ENCODE measurements around the gene GPR179.
"Not testable (repeated sequence)": the region's sequence is repeated elsewhere in the genome, so short reads cannot be mapped to it uniquely, and the experiment has no call there.

The GPR179 gene

DNA sequence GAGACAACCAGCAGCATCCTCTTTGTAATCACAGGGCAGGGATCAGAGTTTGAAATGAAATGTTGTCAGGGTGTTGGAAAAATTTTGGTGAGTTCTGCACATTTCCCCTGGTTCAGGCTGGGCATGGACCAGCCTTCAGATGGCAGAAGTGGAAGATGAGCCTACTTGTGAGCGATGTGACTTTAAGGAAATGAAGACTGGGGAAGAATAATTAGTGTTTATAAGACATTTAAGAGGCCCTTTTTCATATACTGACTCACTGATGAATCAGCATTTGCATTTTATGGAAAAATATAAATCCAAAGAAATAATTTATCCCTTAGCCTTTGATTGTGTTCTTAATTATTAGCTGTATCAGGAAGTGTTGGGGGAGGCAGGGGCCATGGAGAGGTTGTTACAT, 20.9 kb downstream of the GPR179 start:
- DNase-seq: no peak

- no peak for DNase-seq
Measured at GRCh38 chr17:38322156-38322779, 21.5 kb downstream of the GPR179 start.

DNA sequence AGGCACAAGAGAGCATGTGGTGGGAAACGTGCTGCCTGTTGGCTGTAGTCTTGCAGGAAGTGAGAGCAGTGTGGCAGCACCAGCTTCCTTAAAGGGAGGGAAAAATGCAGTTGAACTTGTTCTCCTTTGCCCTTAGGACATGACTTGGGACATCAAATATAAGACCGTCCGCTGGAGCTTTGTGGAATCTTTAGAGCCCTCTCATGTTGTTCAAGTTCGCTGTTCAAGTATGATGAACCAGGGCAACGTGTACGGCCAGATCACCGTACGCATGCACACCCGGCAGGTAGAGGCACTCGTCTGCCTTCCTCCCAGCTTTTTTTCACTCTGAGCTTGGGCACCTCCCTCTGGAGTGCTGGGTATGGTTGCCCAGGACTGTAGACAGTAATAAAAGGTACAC, 23.3 kb downstream of the GPR179 start:
- no peak for DNase-seq

- DNase-seq: no peak
Measured at GRCh38 chr17:38317081-38317480, 26.7 kb downstream of the GPR179 start.

GRCh38 chr17:38315497-38315896, 28.3 kb downstream of the GPR179 start:
- no peak for DNase-seq

DNA sequence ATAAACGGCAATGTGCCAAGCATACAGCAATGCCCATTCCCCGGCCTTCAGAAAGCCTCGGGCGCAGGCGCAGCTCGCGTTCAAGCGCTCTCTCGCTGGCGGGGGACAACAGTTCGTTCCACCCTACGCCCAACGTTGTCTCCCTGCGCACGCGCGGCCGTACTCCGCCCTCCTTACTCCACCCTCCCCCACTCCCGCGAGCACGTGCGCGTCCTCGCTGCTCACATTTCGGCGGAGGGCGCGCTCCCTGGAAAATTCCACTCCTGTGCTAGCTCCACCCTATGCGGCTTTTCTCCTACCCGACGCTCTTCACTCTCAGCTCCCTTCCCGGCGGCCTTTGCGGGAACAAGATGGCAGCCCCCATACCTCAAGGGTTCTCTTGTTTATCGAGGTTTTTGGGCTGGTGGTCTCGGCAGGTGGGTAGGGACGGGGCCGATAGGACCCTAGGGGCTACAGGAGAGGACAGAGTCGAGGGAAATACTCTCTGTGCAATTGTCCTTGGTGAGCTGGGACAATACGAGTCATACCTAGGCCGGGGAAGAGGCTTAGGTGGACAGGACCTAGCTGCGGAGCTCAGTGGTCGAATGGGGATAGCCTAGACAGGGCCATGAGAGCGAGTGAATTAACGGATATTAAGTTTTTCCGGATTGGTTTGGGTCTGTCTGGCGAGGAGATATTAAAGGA, 46.8 kb downstream of the GPR179 start, which contains the start of gene MRPL45:
Gene MRPL45, plus strand, starts transcription at position 335 of the 684 bp plus-strand sequence. Its CDS starts 16 bp downstream, at position 351.
- peak; percentile 94 for DNase-seq

DNA sequence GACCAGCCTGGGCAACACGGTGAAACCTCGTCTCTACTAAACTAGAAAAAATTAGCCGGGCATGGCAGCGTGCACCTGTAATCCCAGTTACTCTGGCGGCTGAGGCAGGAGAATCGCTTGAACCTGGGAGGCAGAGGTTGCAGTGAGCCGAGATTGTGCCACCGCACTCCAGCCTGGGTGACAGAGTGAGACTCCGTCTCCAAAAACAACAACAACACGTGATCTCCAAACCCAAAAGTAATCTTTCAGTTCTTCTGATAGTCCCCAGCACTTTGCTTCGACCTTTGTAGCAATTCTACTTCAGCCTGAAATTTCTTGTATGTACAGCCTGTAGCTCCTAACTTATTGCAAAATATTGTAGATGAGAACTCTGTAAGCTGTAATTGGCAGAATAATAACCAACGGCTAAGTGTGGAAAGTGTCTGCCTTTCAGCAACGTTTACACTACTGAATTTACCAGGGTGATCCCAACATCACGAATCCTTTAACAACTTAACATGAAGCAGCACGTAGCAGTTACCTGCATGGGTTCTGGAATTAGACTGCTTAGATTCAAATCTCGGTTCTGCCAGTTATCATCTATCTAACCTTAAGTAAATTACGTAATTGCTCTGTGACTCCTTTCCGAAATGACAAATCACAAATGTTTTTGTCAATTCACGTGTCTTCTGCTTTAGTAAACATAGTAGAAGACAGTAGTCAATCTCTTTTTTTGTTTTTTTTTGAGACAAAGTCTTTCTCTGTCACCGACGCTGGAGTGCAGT, 48.0 kb downstream of the GPR179 start:
- not testable (repeated sequence) for DNase-seq

DNA sequence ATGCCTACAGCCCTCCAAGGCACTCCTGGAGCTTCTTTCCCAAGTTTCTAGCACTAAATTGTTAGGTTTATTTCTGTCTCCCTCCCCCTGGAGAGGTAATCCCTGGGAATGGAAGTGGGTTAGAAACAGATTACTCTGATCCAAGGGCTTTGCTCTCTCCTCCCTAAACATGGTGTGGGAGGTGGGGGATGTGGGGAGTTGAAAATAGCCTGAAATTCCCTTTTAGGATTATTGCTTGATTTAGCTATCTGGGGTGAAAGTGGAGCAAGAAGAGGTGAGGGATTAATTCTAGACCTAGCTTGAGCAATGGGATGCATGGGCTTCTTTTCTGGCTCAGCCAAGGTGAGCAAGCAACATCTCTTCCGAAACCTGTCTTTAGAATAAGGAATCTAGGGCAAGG, 54.0 kb downstream of the GPR179 start:
- DNase-seq: not testable (repeated sequence)

DNA sequence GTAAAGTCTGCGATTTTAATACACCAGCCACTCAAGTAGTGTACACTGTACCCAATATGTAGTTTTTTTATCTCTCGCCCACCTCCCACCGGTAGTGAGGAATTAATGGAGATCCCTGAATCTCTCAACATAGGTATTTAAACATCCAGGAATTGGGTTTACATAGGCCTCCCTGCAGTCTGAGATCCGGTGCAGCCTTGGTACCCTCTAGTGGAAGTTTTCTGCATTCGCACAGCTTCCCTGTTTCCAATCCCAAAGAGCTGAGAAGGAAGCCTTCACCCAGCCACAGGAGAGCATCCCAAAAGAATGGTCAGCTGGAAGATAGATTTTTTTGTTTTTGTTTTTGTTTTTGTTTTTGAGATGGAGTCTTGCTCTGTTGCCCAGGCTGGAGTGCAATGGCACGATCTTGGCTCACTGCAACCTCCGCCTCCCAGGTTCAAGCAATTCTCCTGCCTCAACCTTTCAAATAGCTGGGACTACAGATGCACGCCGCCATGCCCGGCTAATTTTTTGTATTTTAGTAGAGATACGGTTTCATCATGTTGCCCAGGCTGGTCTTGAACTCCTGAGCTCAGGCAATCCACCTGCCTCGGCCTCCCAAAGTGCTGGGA, 55.4 kb downstream of the GPR179 start:
- DNase-seq: not testable (repeated sequence)

- DNase-seq: not testable (repeated sequence)
Measured at GRCh38 chr17:38286501-38287091, 57.2 kb downstream of the GPR179 start.

DNA sequence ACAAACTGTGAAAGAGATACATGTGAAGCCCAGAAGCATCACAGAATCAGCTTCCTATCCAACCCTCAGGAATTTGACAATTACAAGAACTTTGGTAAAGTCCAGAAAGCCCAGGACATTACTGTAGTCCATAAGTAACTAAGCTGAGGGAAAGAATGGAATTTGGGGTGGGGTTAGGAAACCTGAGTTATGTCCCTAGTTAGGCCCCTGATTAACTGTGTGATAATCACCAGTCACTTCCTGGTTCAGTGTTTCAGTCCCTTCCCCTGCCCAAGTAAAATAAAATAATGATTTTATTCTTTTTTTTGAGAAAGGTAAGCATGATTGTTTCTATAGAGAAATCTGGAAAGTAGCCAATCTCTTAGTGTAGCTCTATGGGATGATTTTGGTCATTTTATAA, 57.8 kb downstream of the GPR179 start:
- not testable (repeated sequence) for DNase-seq

Measured in DMS79 (cell line).